Trophoblast cell (in vitro differentiated cells and primary cell): Measurements from ENCODE around the gene QKI.
A peak's percentile ranks its signal among the peaks of the same experiment; 100 is the strongest.

ENCODE experiments used
- DNase-seq, 2 donors: peaks; one replicate each; pipeline ENCODE4 v3.0.0-alpha.2; 2016
- H2AFZ ChIP-seq: 2 replicates; pipeline ENCODE4 v1.6.1; 2013; ENCODE audit warnings: low read length, moderate library complexity, mild to moderate bottlenecking; ENCODE audit not compliant: insufficient read depth, poor library complexity
- H2AK5ac ChIP-seq: 2 replicates; pipeline ENCODE4 v1.6.1; 2013; ENCODE audit warnings: mild to moderate bottlenecking, low read length
- H2BK120ac ChIP-seq: 2 replicates; pipeline ENCODE4 v1.6.1; 2013; ENCODE audit warnings: low read length, mild to moderate bottlenecking, moderate library complexity; ENCODE audit not compliant: insufficient read depth, poor library complexity
- H2BK12ac ChIP-seq: 2 replicates; pipeline ENCODE4 v1.6.1; 2013; ENCODE audit warnings: mild to moderate bottlenecking, low read length, moderate library complexity
- H2BK5ac ChIP-seq: 2 replicates; pipeline ENCODE4 v1.6.1; 2013; ENCODE audit warnings: low read length, low read depth, moderate library complexity, mild to moderate bottlenecking; ENCODE audit not compliant: poor library complexity
- H3K14ac ChIP-seq: 2 replicates; pipeline ENCODE4 v1.6.1; 2013; ENCODE audit warnings: mild to moderate bottlenecking, low read length
- H3K18ac ChIP-seq: 2 replicates; pipeline ENCODE4 v1.6.1; 2013; ENCODE audit warnings: mild to moderate bottlenecking, low read length
- H3K23ac ChIP-seq: 2 replicates; pipeline ENCODE4 v1.6.1; 2013; ENCODE audit warnings: low read length
- H3K27ac ChIP-seq: 2 replicates; pipeline ENCODE4 v1.5.1; 2013; ENCODE audit warnings: low read depth, mild to moderate bottlenecking, inconsistent platforms, low read length, moderate library complexity
- H3K27me3 ChIP-seq: 2 replicates; pipeline ENCODE4 v1.6.1; 2013; ENCODE audit warnings: inconsistent platforms, mild to moderate bottlenecking, low read length, moderate library complexity; ENCODE audit not compliant: insufficient read depth
- H3K36me3 ChIP-seq, 2 experiments: 1 replicate in 1 of 2; 2 replicates in 1 of 2; pipeline ENCODE4 v1.6.1; 2013; ENCODE audit warnings: low read length in 2 of 2, mild to moderate bottlenecking in 2 of 2, moderate library complexity in 1 of 2; ENCODE audit not compliant: insufficient read depth in 2 of 2, control insufficient read depth in 1 of 2
- H3K4ac ChIP-seq: 2 replicates; pipeline ENCODE4 v1.6.1; 2013; ENCODE audit warnings: low read depth, mild to moderate bottlenecking, low read length, moderate library complexity
- H3K4me1 ChIP-seq, 2 experiments: 1 replicate in 1 of 2; 2 replicates in 1 of 2; pipeline ENCODE4 v1.6.1; 2013; ENCODE audit warnings: low read length in 2 of 2, mild to moderate bottlenecking in 2 of 2, moderate library complexity in 1 of 2; ENCODE audit not compliant: insufficient read depth in 2 of 2, control insufficient read depth in 1 of 2
- H3K4me2 ChIP-seq: 2 replicates; pipeline ENCODE4 v1.6.1; 2013; ENCODE audit warnings: inconsistent platforms, mild to moderate bottlenecking, low read length, moderate library complexity
- H3K4me3 ChIP-seq: 2 replicates; pipeline ENCODE4 v1.5.1; 2013; ENCODE audit warnings: mild to moderate bottlenecking, low read depth, low read length, inconsistent platforms
- H3K79me1 ChIP-seq: one replicate; pipeline ENCODE4 v1.6.1; 2013; ENCODE audit warnings: low read length
- H3K79me2 ChIP-seq: 2 replicates; pipeline ENCODE4 v1.6.1; 2013; ENCODE audit warnings: low read length, mild to moderate bottlenecking; ENCODE audit not compliant: control insufficient read depth, insufficient read depth, poor library complexity
- H3K9ac ChIP-seq: 2 replicates; pipeline ENCODE4 v1.6.1; 2013; ENCODE audit warnings: mild to moderate bottlenecking, low read length
- H3K9me3 ChIP-seq: 2 replicates; pipeline ENCODE4 v1.6.1; 2013; ENCODE audit warnings: low read depth, mild to moderate bottlenecking, control low read depth, inconsistent platforms, low read length; ENCODE audit not compliant: insufficient read depth
- H4K12ac ChIP-seq: 2 replicates; pipeline ENCODE4 v1.6.1; 2013; ENCODE audit warnings: low read depth, mild to moderate bottlenecking, low read length, moderate library complexity
- H4K8ac ChIP-seq: 2 replicates; pipeline ENCODE4 v1.6.1; 2013; ENCODE audit warnings: low read depth, mild to moderate bottlenecking, low read length, moderate library complexity
- H4K91ac ChIP-seq: one replicate; pipeline ENCODE4 v1.6.1; 2013; ENCODE audit warnings: low read depth, mild to moderate bottlenecking, low read length, moderate library complexity
- WGBS: extraction: QIAGEN DNeasy Blood & Tissue Kit; methylation state at CpG from one replicate; pipeline ENCODE4 v1.1.7; 2013; ENCODE audit warnings: missing lambda C conversion rate; ENCODE audit not compliant: insufficient read length, insufficient coverage; ENCODE audit errors: extremely low coverage; 5-methylcytosine and 5-hydroxymethylcytosine counted together

Gene QKI

DNA sequence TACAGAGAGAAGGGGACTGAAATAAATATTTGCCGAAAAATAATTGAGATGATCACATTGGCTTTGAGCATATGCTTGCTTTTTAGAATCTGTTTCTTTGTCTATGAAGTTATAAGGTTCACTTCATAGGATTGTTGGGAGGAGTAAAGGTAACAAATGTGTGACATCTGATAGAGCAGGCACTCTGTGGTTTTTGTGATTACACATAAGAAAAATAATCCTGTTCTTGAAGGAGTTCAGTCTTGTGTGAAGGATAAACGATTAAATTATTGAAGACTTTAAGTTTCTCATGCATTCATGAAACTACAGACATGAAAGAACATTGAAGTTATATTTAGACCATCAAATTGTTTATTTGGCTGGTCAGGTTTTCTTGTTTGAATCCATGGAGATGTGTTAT, 45.0 kb downstream of the QKI start:
- no peak for DNase-seq
- no CpG with 5 or more reads among the region's 2 CpGs for WGBS
- Histone ChIP-seq H2AK5ac (no peak overlapping the region), H4K8ac (no peak overlapping the region), H3K4me1 (peaks cover 0 to 3% of the 10 kb centered on the region in 2 experiments), H3K79me1 (no peaks in the 10 kb centered on the region), H3K27ac (no peak overlapping the region), H3K9ac (no peak overlapping the region), H2AFZ (no peak overlapping the region), H3K9me3 (no peaks in the 10 kb centered on the region), H3K14ac (no peak overlapping the region), H4K12ac (no peak overlapping the region), H3K4me2 (no peak overlapping the region), H4K91ac (no peak overlapping the region), H2BK12ac (no peak overlapping the region), H3K79me2 (peaks cover 6% of the 10 kb centered on the region), H3K27me3 (no peaks in the 10 kb centered on the region), H3K4ac (peak overlapping the region; percentile 53), H2BK120ac (no peak overlapping the region), H3K23ac (no peak overlapping the region), H2BK5ac (no peak overlapping the region), H3K36me3 (peaks cover 2 to 4% of the 10 kb centered on the region in 2 experiments), H3K4me3 (no peak overlapping the region), H3K18ac (no peak overlapping the region)

DNA sequence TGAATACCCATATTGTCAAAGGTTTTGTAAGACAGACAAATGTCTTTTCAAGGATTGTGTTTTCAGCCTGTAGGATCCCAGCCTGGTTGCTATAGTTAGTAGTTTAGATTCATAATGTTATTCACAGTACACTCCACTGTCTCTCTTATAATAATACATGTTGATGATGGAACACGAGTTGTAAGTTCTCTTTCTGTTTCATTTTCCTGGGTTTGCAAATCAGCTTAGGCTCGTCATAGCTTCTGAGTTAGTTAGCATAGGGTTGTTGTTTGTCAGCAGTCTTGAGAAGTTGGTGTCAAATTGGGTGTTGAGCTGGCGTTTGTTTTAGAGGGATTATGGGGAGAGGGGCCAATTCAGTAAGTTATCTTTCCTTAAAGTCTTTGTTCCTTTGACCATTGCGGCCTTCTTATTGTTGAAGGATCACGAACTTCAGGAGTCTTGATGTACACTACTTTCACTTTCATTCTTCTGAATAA, 45.8 kb downstream of the QKI start:
- Histone ChIP-seq H4K8ac (no peak overlapping the region), H3K4ac (peak overlapping the region; percentile 39), H2BK5ac (no peak overlapping the region), H2AK5ac (no peak overlapping the region), H3K79me1 (no peaks in the 10 kb centered on the region), H3K79me2 (peaks cover 6% of the 10 kb centered on the region), H3K27ac (no peak overlapping the region), H3K23ac (no peak overlapping the region), H3K27me3 (no peaks in the 10 kb centered on the region), H4K12ac (no peak overlapping the region), H4K91ac (no peak overlapping the region), H3K9me3 (no peaks in the 10 kb centered on the region), H3K14ac (no peak overlapping the region), H3K4me2 (no peak overlapping the region), H3K4me1 (peaks cover 0 to 3% of the 10 kb centered on the region in 2 experiments), H2AFZ (no peak overlapping the region), H2BK120ac (no peak overlapping the region), H3K4me3 (no peak overlapping the region), H2BK12ac (no peak overlapping the region), H3K9ac (no peak overlapping the region), H3K18ac (no peak overlapping the region), H3K36me3 (peaks cover 2 to 4% of the 10 kb centered on the region in 2 experiments)
- DNase-seq = no peak
- 100% methylated on average over 1 of the region's 5 CpGs for WGBS

DNA sequence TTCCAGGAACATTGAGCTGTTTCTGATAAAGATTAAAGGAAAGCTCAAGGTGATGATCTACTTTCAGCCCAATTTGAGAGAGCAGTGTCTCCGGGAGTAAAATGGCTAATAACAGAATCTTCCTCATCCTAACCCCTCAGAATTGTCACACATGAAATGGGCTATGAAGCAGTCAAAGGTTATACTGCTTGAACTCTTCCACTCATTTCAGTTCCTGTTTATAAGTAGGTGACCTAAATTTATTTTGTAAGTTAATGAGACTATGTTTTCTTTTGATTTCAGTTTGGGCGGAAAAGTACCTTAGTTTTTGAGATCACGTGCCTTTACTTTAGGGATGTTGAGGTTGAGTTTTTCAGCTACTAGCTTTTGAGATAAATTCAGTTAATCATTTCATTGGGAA, 47.2 kb downstream of the QKI start:
- H3K18ac ChIP-seq = no peak overlapping the region
- H4K91ac ChIP-seq = no peak overlapping the region
- no peak overlapping the region for H3K23ac ChIP-seq
- H4K8ac ChIP-seq = no peak overlapping the region
- H3K79me1 ChIP-seq = no peaks in the 10 kb centered on the region
- no CpG with 5 or more reads among the region's 3 CpGs for WGBS
- H2BK120ac ChIP-seq = no peak overlapping the region
- no peak overlapping the region for H2AFZ ChIP-seq
- no peak overlapping the region for H3K27ac ChIP-seq
- H3K4me1 ChIP-seq = peaks cover 0 to 3% of the 10 kb centered on the region in 2 experiments
- no peak overlapping the region for H3K4me3 ChIP-seq
- H4K12ac ChIP-seq = no peak overlapping the region
- no peak overlapping the region for H3K14ac ChIP-seq
- peaks cover 6% of the 10 kb centered on the region for H3K79me2 ChIP-seq
- no peaks in the 10 kb centered on the region for H3K9me3 ChIP-seq
- peaks cover 2 to 4% of the 10 kb centered on the region in 2 experiments for H3K36me3 ChIP-seq
- H3K27me3 ChIP-seq = no peaks in the 10 kb centered on the region
- no peak overlapping the region for H2AK5ac ChIP-seq
- no peak for DNase-seq
- no peak overlapping the region for H3K4ac ChIP-seq
- no peak overlapping the region for H2BK5ac ChIP-seq
- no peak overlapping the region for H3K9ac ChIP-seq
- H2BK12ac ChIP-seq = no peak overlapping the region
- H3K4me2 ChIP-seq = no peak overlapping the region

DNA sequence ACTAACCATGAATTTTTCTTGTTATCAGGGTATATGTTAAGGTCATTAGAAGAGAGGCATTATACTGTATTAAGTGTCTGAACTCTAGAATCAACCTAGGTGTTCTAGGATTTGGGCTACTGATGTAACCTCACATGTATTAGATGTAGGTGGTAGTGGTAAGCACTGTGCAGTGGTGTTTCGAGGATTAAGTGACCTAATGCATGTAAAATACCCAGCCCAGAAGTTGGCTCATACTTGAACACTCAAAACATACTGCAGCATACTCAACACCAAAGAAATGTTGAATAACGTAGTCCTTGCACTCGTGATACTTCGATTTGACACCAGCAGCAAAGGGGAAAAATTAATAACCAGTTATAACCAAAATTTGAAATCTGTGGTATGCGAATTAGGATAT, 48.7 kb downstream of the QKI start:
- no peak overlapping the region for H3K9ac ChIP-seq
- WGBS = no CpG with 5 or more reads among the region's 5 CpGs
- H2BK120ac ChIP-seq = no peak overlapping the region
- no peak overlapping the region for H3K4me3 ChIP-seq
- H4K12ac ChIP-seq = no peak overlapping the region
- no peak overlapping the region for H3K27ac ChIP-seq
- H3K27me3 ChIP-seq = no peaks in the 10 kb centered on the region
- peaks cover 4% of the 10 kb centered on the region for H3K79me2 ChIP-seq
- no peak overlapping the region for H3K4me2 ChIP-seq
- no peak overlapping the region for H3K4ac ChIP-seq
- no peak overlapping the region for H2BK12ac ChIP-seq
- H3K79me1 ChIP-seq = no peaks in the 10 kb centered on the region
- H2AFZ ChIP-seq = no peak overlapping the region
- no peak overlapping the region for H4K8ac ChIP-seq
- no peak overlapping the region for H4K91ac ChIP-seq
- H3K23ac ChIP-seq = no peak overlapping the region
- H2AK5ac ChIP-seq = no peak overlapping the region
- H3K4me1 ChIP-seq = peaks cover 0 to 3% of the 10 kb centered on the region in 2 experiments
- no peaks in the 10 kb centered on the region for H3K9me3 ChIP-seq
- peaks cover 2 to 4% of the 10 kb centered on the region in 2 experiments for H3K36me3 ChIP-seq
- H2BK5ac ChIP-seq = no peak overlapping the region
- DNase-seq = no peak
- no peak overlapping the region for H3K14ac ChIP-seq
- H3K18ac ChIP-seq = no peak overlapping the region
